Liver (tissue), 9 donors: Measurements from ENCODE around the gene CES5A. TPM values are rescaled to one million over a fixed set of nuclear protein-coding genes. Genes with fewer than 3 reads are reported as not detected.

Experiments
- DNase-seq: peaks from one replicate; pipeline ENCODE4 v3.0.0-alpha.2; 2017; ENCODE audit warnings: low spot score
- H3K27ac ChIP-seq, 2 donors: one replicate each; pipeline ENCODE4 v1.7.0; 2013; ENCODE audit warnings: inconsistent platforms in 2 of 2, low read length in 2 of 2, control low read depth in 1 of 2, low read depth in 1 of 2, mild to moderate bottlenecking in 1 of 2
- H3K27me3 ChIP-seq, 4 donors: one replicate each; pipeline versions ENCODE4 v1.6.1 to v1.7.0; 2013; ENCODE audit warnings: low read length in 3 of 4, inconsistent platforms in 1 of 4, mild to moderate bottlenecking in 1 of 4, moderate library complexity in 1 of 4; ENCODE audit not compliant: control insufficient read depth in 4 of 4, insufficient read depth in 4 of 4
- H3K36me3 ChIP-seq, 4 donors: one replicate each; pipeline versions ENCODE4 v1.6.1 to v1.7.0; 2013; ENCODE audit warnings: low read length in 3 of 4, mild to moderate bottlenecking in 3 of 4, low read depth in 1 of 4, moderate library complexity in 1 of 4; ENCODE audit not compliant: control insufficient read depth in 4 of 4, insufficient read depth in 3 of 4
- H3K4me1 ChIP-seq, 4 donors: one replicate each; pipeline versions ENCODE4 v1.6.1 to v1.7.0; 2013; ENCODE audit warnings: low read length in 3 of 4, mild to moderate bottlenecking in 3 of 4, moderate library complexity in 1 of 4; ENCODE audit not compliant: control insufficient read depth in 4 of 4, insufficient read depth in 4 of 4
- H3K4me3 ChIP-seq, 3 donors: one replicate each; pipeline versions ENCODE4 v1.6.1 to v1.7.0; 2013; ENCODE audit warnings: low read length in 3 of 3, control low read depth in 1 of 3, low read depth in 1 of 3, mild to moderate bottlenecking in 1 of 3
- H3K9ac ChIP-seq, 2 donors: one replicate each; pipeline ENCODE4 v1.7.0; 2013; ENCODE audit warnings: low read length in 2 of 2, mild to moderate bottlenecking in 2 of 2, moderate library complexity in 2 of 2, control low read depth in 1 of 2, low read depth in 1 of 2
- H3K9me3 ChIP-seq, 4 donors: one replicate each; pipeline versions ENCODE4 v1.6.1 to v1.7.0; 2013; ENCODE audit warnings: low read length in 3 of 4; ENCODE audit not compliant: control insufficient read depth in 4 of 4
- ATF3 ChIP-seq: IDR thresholded peaks from 2 replicates; pipeline ENCODE4 v1.6.1; 2016; ENCODE audit warnings: antibody characterized with exemption
- EGR1 ChIP-seq, 2 donors: IDR thresholded peaks; 2 replicates each; pipeline ENCODE4 v1.6.1; 2016 to 2018; ENCODE audit warnings: antibody characterized with exemption in 2 of 2, low read depth in 2 of 2
- FOXA1 ChIP-seq: IDR thresholded peaks from 2 replicates; pipeline ENCODE4 v1.6.1; 2016; ENCODE audit warnings: antibody characterized with exemption
- FOXA2 ChIP-seq: IDR thresholded peaks from 2 replicates; pipeline ENCODE4 v1.6.1; 2016; ENCODE audit warnings: antibody characterized with exemption
- GABPA ChIP-seq, 2 donors: IDR thresholded peaks in 1 of 2; conservative IDR thresholded peaks in 1 of 2; 2 replicates each; pipeline ENCODE4 v1.6.1; 2016; ENCODE audit warnings: antibody characterized with exemption in 2 of 2, mild to moderate bottlenecking in 1 of 2, moderate library complexity in 1 of 2
- HNF4A ChIP-seq, 2 donors: conservative IDR thresholded peaks; 2 replicates each; pipeline ENCODE4 v1.6.1; 2016; ENCODE audit warnings: antibody characterized with exemption in 2 of 2, mild to moderate bottlenecking in 2 of 2
- JUND ChIP-seq, 2 donors: IDR thresholded peaks; 2 replicates each; pipeline ENCODE4 v1.6.1; 2016; ENCODE audit warnings: antibody characterized with exemption in 2 of 2
- NR2F2 ChIP-seq: IDR thresholded peaks from 2 replicates; pipeline ENCODE4 v1.6.1; 2016; ENCODE audit warnings: antibody characterized with exemption
- RAD21 ChIP-seq, 2 donors: IDR thresholded peaks; 2 replicates each; pipeline ENCODE4 v1.6.1; 2016; ENCODE audit warnings: antibody characterized with exemption in 2 of 2, mild to moderate bottlenecking in 2 of 2
- REST ChIP-seq: IDR thresholded peaks from 2 replicates; pipeline ENCODE4 v1.6.1; 2016; ENCODE audit warnings: antibody characterized with exemption, mild to moderate bottlenecking
- RXRA ChIP-seq, 2 donors: IDR thresholded peaks; 2 replicates each; pipeline ENCODE4 v1.6.1; 2017 to 2018; ENCODE audit warnings: antibody characterized with exemption in 2 of 2, mild to moderate bottlenecking in 1 of 2
- SP1 ChIP-seq: IDR thresholded peaks from 2 replicates; pipeline ENCODE4 v1.6.1; 2018; ENCODE audit warnings: antibody characterized with exemption, mild to moderate bottlenecking
- TAF1 ChIP-seq: conservative IDR thresholded peaks from 2 replicates; pipeline ENCODE4 v1.6.1; 2016; ENCODE audit warnings: antibody characterized with exemption, mild to moderate bottlenecking
- YY1 ChIP-seq: IDR thresholded peaks from 2 replicates; pipeline ENCODE4 v1.6.1; 2016; ENCODE audit warnings: antibody characterized with exemption, mild to moderate bottlenecking
- ZBTB33 ChIP-seq: IDR thresholded peaks from 2 replicates; pipeline ENCODE4 v1.6.1; 2016; ENCODE audit warnings: antibody characterized with exemption
- WGBS: extraction: QIAGEN DNeasy Blood & Tissue Kit; methylation state at CpG from one replicate; pipeline ENCODE4 v1.1.7; 2013; 5-methylcytosine and 5-hydroxymethylcytosine counted together
- polyA plus RNA-seq, 2 donors: library from polyadenylated mRNA; stranded (reverse) in 1 of 2; unstranded in 1 of 2; fragments of 200-250 nt in 1 of 2; fragments of >200 nt in 1 of 2; fragmentation: Nextera tagmentation in 1 of 2; extraction: Ambion mirVana in 1 of 2; gene quantifications; one replicate each; pipeline versions ENCODE4 v1.2.1 to v1.2.3, GENCODE V29; 2013 to 2015
- total RNA-seq, 2 donors: library from RNA; depleted of rRNA; stranded (reverse); fragments of >200 nt; gene quantifications; one replicate each; pipeline ENCODE4 v1.2.3, GENCODE V29; 2014
- donor health status: healthy.
- donor health status: healthy.
- donor health status: healthy.
- donor health status: healthy.
- donor health status: healthy.

CES5A gene
- total and polyA plus RNA-seq, 4 donors = 0.67 to 1.5 (median 0.96) TPM; not detected in 1

GRCh38 chr16:55821210-55821609, 54.0 kb downstream of the CES5A start:
- H3K27me3 ChIP-seq = no peaks in the 10 kb centered on the region
- no peak for DNase-seq
- H3K27ac ChIP-seq = no peak overlapping the region
- no peak overlapping the region for H3K9ac ChIP-seq
- no peaks in the 10 kb centered on the region for H3K9me3 ChIP-seq
- H3K4me3 ChIP-seq = no peak overlapping the region
- TF ChIP-seq GABPA (IDR thresholded peaks at IDR 0.05 in 1 of 2, conservative IDR thresholded peaks at IDR 0.05 in 1 of 2) (no peak), REST (no peak), ATF3 (no peak), TAF1 (no peak), FOXA2 (no peak), EGR1 (IDR thresholded peaks at IDR 0.05; ENCODE audit: low read depth in 2 of 2) (no peak), RAD21 (IDR thresholded peaks at IDR 0.05) (no peak), NR2F2 (no peak), JUND (IDR thresholded peaks at IDR 0.05) (no peak), SP1 (no peak), HNF4A (conservative IDR thresholded peaks at IDR 0.05) (no peak)
- WGBS = 89% methylated on average over 4 of the region's 4 CpGs
- H3K36me3 ChIP-seq = peaks cover 11 to 74% (median 54%) of the 10 kb centered on the region in 4 donors
- H3K4me1 ChIP-seq = peaks cover 0 to 15% (median 0%) of the 10 kb centered on the region in 4 donors

- WGBS = 98% methylated on average over 3 of the region's 3 CpGs
- Histone ChIP-seq H3K9me3 (no peaks in the 10 kb centered on the region), H3K27ac (no peak overlapping the region), H3K9ac (no peak overlapping the region), H3K4me3 (no peak overlapping the region), H3K27me3 (no peaks in the 10 kb centered on the region), H3K36me3 (peaks cover 11 to 73% (median 54%) of the 10 kb centered on the region in 4 donors), H3K4me1 (peaks cover 0 to 10% (median 0%) of the 10 kb centered on the region in 4 donors)
- DNase-seq = no peak
- TF ChIP-seq RAD21 (IDR thresholded peaks at IDR 0.05) (no peak), FOXA1 (no peak), JUND (IDR thresholded peaks at IDR 0.05) (no peak)
These were observed 54.6 kb downstream of the CES5A start for GRCh38 chr16:55820615-55821014.

GRCh38 chr16:55817236-55817912, 57.8 kb downstream of the CES5A start:
- H3K9me3 ChIP-seq = no peaks in the 10 kb centered on the region
- TF ChIP-seq JUND (IDR thresholded peaks at IDR 0.05) (no peak), ZBTB33 (no peak), FOXA2 (no peak), HNF4A (conservative IDR thresholded peaks at IDR 0.05) (no peak), ATF3 (no peak), FOXA1 (no peak), SP1 (no peak), NR2F2 (no peak), GABPA (IDR thresholded peaks at IDR 0.05 in 1 of 2, conservative IDR thresholded peaks at IDR 0.05 in 1 of 2) (no peak), YY1 (no peak), REST (no peak), RAD21 (IDR thresholded peaks at IDR 0.05) (no peak), EGR1 (IDR thresholded peaks at IDR 0.05; ENCODE audit: low read depth in 2 of 2) (no peak), TAF1 (no peak), RXRA (IDR thresholded peaks at IDR 0.05) (no peak)

More at GRCh38 chr16:55817236-55817912, 57.8 kb downstream of the CES5A start:
- Histone ChIP-seq H3K27ac (no peak overlapping the region), H3K36me3 (peaks cover 7 to 73% (median 61%) of the 10 kb centered on the region in 4 donors), H3K27me3 (no peaks in the 10 kb centered on the region), H3K4me1 (no peaks in the 10 kb centered on the region), H3K4me3 (no peak overlapping the region), H3K9ac (no peak overlapping the region)
- no peak for DNase-seq
- 73% methylated on average over 5 of the region's 5 CpGs for WGBS
